ENCODE results near the gene CPNE5.
"Not testable (repeated sequence)": the region's sequence is repeated elsewhere in the genome, so short reads cannot be mapped to it uniquely, and the experiment has no call there.

The CPNE5 gene

GRCh38 chr6:36818756-36819155, 20.5 kb downstream of the CPNE5 start:
- TF ChIP-seq CTCF (conservative IDR thresholded peaks at IDR 0.05) (no peak), ZFX (IDR thresholded peaks at IDR 0.05) (no peak)
- H3K27ac ChIP-seq: no peak overlapping the region

GRCh38 chr6:36817847-36818246, 21.4 kb downstream of the CPNE5 start:
- no peak for TF ChIP-seq ZFX (IDR thresholded peaks at IDR 0.05)
- TF ChIP-seq CTCF (conservative IDR thresholded peaks at IDR 0.05): no peak
- H3K27ac ChIP-seq: no peak overlapping the region

- no peak for TF ChIP-seq ZFX (IDR thresholded peaks at IDR 0.05)
- TF ChIP-seq CTCF (conservative IDR thresholded peaks at IDR 0.05): no peak
- H3K27ac ChIP-seq: no peak overlapping the region
These were observed 21.9 kb downstream of the CPNE5 start for GRCh38 chr6:36817176-36817817.

- TF ChIP-seq ZFX (IDR thresholded peaks at IDR 0.05) (no peak), CTCF (conservative IDR thresholded peaks at IDR 0.05) (no peak)
- no peak overlapping the region for H3K27ac ChIP-seq
These were observed 23.1 kb downstream of the CPNE5 start for GRCh38 chr6:36815962-36816735.

GRCh38 chr6:36814249-36814648, 25.0 kb downstream of the CPNE5 start:
- no peak overlapping the region for H3K27ac ChIP-seq
- no peak for TF ChIP-seq ZFX (IDR thresholded peaks at IDR 0.05)

- H3K27ac ChIP-seq: no peak overlapping the region
- TF ChIP-seq CTCF (conservative IDR thresholded peaks at IDR 0.05) (no peak), ZFX (IDR thresholded peaks at IDR 0.05) (no peak)
These were observed 25.7 kb downstream of the CPNE5 start for GRCh38 chr6:36813526-36813925.

- not testable (repeated sequence) for H3K27ac ChIP-seq
These were observed 26.2 kb downstream of the CPNE5 start for GRCh38 chr6:36813047-36813446.

GRCh38 chr6:36809941-36810803, 29.1 kb downstream of the CPNE5 start:
- no peak overlapping the region for H3K27ac ChIP-seq
- TF ChIP-seq CTCF (conservative IDR thresholded peaks at IDR 0.05) (no peak), ZFX (IDR thresholded peaks at IDR 0.05) (no peak)
